Lower lobe of right lung (tissue), 2 donors: ENCODE measurements around the gene METTL2B. TPM values are rescaled to one million over a fixed set of nuclear protein-coding genes. Genes with fewer than 3 reads are reported as not detected.
"Not testable (repeated sequence)": the region's sequence is repeated elsewhere in the genome, so short reads cannot be mapped to it uniquely, and the experiment has no call there.

ENCODE experiments used
- ATAC-seq, 2 donors: fragments of 200-7000 bp; cut with Tn5 transposase; one replicate each; pipeline ENCODE4 v1.9.1; 2020 to 2022; ENCODE audit warnings: mild to moderate bottlenecking in 2 of 2, moderate library complexity in 2 of 2
- DNase-seq: peaks from one replicate; pipeline ENCODE4 v3.0.0-alpha.2; 2020
- H3K27ac ChIP-seq: fragments of 200-600 bp; one replicate; pipeline ENCODE4 v1.8.0; 2022
- H3K27me3 ChIP-seq: fragments of 200-600 bp; one replicate; pipeline ENCODE4 v1.8.0; 2022; ENCODE audit warnings: low read depth
- H3K36me3 ChIP-seq: fragments of 200-600 bp; one replicate; pipeline ENCODE4 v1.8.0; 2022; ENCODE audit warnings: mild to moderate bottlenecking
- H3K4me1 ChIP-seq: fragments of 200-600 bp; one replicate; pipeline ENCODE4 v1.8.0; 2022
- H3K4me3 ChIP-seq: fragments of 200-600 bp; one replicate; pipeline ENCODE4 v1.8.0; 2022; ENCODE audit warnings: mild to moderate bottlenecking
- H3K9me3 ChIP-seq: fragments of 200-600 bp; one replicate; pipeline ENCODE4 v1.8.0; 2022
- intact Hi-C: fragments of 100-400 bp; cut with DNase I; formaldehyde crosslinking; loops from one replicate; pipeline ENCODE4 v1.11.0; 2022
- total RNA-seq: library from RNA; stranded (reverse); fragmentation: NEBNext Ultra II Directional; extraction: Animal tissue kit (Norgen Biotek cat#: 25700); gene quantifications from one replicate; pipeline ENCODE4 v1.2.1, GENCODE V29; 2021
- TF ChIP-seq, protein P1 (sequence below): fragments of 200-600 bp; IDR thresholded peaks from one replicate; pipeline ENCODE4 v1.8.0; 2022; ENCODE audit warnings: antibody characterized with exemption, mild to moderate bottlenecking
- donor health status: DM: no; HTN: yes; CAD: no; lungs with severe emphysema.

The METTL2B gene
- total RNA-seq, 1 donor from 2014 or later, result 19.1 TPM

DNA sequence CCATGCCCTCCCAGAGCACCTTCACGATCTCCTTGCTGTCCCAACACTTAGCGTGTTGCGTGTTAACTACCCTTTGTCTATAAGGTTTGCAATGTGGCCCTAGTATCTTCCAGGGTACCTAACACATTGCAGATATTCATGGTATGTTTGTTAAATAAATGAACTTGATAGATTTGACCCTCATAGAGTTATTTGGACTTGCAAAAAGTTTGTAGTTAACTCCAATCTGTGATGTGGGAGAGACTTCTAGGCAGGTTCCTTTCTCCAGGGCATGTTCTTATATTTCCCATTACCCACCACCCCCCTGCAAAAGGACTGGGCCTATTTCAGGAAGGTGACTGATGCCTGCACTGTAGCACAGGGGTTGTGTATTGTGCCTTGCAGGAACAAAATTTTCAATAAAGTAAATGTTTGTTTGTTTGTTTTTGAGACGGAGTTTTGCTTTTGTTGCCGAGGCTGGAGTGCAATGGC is 20.3 kb upstream of the METTL2B start:
- Histone ChIP-seq H3K9me3 (no peaks in the 10 kb centered on the region), H3K4me1 (peaks cover 41% of the 10 kb centered on the region), H3K27ac (peak overlapping the region; percentile 88), H3K27me3 (no peaks in the 10 kb centered on the region), H3K4me3 (peak overlapping the region; percentile 98), H3K36me3 (peaks cover 6% of the 10 kb centered on the region)
- TF ChIP-seq, protein P1, sequence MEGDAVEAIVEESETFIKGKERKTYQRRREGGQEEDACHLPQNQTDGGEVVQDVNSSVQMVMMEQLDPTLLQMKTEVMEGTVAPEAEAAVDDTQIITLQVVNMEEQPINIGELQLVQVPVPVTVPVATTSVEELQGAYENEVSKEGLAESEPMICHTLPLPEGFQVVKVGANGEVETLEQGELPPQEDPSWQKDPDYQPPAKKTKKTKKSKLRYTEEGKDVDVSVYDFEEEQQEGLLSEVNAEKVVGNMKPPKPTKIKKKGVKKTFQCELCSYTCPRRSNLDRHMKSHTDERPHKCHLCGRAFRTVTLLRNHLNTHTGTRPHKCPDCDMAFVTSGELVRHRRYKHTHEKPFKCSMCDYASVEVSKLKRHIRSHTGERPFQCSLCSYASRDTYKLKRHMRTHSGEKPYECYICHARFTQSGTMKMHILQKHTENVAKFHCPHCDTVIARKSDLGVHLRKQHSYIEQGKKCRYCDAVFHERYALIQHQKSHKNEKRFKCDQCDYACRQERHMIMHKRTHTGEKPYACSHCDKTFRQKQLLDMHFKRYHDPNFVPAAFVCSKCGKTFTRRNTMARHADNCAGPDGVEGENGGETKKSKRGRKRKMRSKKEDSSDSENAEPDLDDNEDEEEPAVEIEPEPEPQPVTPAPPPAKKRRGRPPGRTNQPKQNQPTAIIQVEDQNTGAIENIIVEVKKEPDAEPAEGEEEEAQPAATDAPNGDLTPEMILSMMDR, result no peak
- ATAC-seq (no peak), DNase-seq (no peak)
- intact Hi-C loops, result no loop called here

DNA sequence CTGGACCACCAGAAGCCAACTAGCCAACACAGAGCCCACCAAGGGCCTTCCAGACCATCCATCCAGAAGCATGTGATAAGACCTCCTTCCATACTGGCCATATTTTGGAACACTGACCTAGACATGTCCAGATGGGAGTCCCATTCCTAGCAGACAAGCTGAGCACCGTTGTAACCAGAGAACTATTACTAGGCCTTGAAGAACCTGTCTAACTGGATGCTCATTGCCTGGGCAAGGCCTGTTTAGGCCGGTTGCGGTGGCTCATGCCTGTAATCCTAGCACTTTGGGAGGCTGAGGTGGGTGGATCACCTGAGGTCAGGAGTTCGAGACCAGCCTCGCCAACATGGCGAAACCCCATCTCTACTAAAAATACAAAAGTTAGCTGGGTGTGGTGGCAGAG is 19.2 kb upstream of the METTL2B start:
- H3K4me3 ChIP-seq, H3K27ac ChIP-seq, H3K27me3 ChIP-seq, H3K9me3 ChIP-seq, H3K36me3 ChIP-seq, ATAC-seq, DNase-seq, intact Hi-C loops: not testable (repeated sequence)
- peaks cover 41% of the 10 kb centered on the region for H3K4me1 ChIP-seq

DNA sequence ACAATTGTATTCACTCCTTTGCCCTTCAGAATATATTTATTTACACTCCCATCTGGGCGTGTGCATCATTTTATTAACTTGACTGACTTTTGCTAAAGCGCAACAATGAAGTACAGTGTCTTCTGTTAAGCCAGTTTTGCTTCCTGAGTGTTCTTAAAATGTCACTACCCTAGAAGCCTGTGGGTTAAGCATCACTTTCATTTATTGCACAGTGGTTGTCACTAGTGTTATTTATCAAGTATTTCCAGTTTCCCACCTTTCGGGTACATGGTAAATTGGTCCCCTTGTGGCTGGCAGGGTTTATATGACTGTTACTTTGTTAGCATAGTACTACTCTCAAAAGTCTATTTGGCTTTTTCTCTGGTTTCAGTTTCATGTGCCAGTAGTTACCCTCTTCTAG is 17.6 kb upstream of the METTL2B start:
- TF ChIP-seq, protein P1, result no peak
- H3K4me1 ChIP-seq, result peaks cover 37% of the 10 kb centered on the region

DNA sequence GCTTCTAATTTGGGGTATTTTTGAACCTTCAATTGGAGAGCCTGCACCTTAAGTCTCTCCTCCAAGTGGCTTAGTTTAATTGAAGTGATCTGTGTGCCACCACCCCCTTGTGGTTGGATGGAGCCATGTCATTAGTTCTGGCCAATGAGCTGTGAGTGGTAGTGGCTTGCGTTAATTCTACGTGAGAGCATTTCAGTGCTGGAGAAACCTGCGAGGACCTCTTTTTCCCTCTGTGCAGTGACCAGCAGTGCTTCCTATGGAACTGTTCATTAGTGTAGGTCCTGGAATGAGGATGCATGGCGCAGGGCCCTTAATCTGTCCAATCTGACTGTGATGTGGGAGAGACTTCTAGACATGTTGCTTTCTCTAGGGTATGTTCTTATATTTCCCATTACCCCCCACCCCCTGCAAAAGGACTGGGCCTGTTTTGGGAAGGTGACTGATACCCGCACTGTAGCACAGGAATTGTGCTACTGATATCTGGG is 17.1 kb upstream of the METTL2B start:
- TF ChIP-seq, protein P1, result peak; percentile 76
- Histone ChIP-seq H3K36me3 (peaks cover 6% of the 10 kb centered on the region), H3K9me3 (no peaks in the 10 kb centered on the region), H3K27me3 (no peaks in the 10 kb centered on the region), H3K4me3 (no peak overlapping the region), H3K27ac (no peak overlapping the region), H3K4me1 (peaks cover 35% of the 10 kb centered on the region)
- intact Hi-C loops, result no loop called here
- ATAC-seq (peak; percentile 57 to 61), DNase-seq (peak; percentile 47)

More for the DNA sequence above, 17.6 kb upstream of the METTL2B start:
- no peaks in the 10 kb centered on the region for H3K27me3 ChIP-seq
- H3K36me3 ChIP-seq, result peaks cover 6% of the 10 kb centered on the region
- ATAC-seq, result no peak
- no peak for DNase-seq
- no peaks in the 10 kb centered on the region for H3K9me3 ChIP-seq
- no peak overlapping the region for H3K27ac ChIP-seq
- H3K4me3 ChIP-seq, result no peak overlapping the region
- intact Hi-C loops, result no loop called here

DNA sequence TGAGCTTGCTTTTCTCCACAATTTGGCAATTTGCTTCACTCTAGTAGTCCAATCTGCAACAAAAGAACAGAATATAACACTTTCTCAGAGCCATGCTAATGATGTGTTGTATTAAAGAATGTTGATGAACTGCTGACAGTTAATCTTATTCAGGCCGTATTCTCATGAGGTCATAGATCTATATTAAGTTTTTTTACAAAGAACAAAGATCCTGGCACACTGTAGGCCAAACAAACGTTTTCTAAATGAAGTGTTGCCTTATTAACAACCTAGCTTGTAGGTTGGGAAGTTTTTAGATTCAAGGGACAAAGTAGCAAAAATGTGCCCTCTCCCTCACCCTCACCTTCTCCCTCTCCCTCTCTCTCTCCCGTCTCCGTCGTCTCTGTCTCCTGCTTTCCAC is 14.1 kb upstream of the METTL2B start:
- ATAC-seq (peak; percentile 8 to 14), DNase-seq (no peak)
- intact Hi-C loops, result loop anchor here (5.0 kb wide), 1 partner anchor 35 kb away; no protein-coding TSS in a partner anchor
- TF ChIP-seq, protein P1, result no peak
- no peak overlapping the region for H3K27ac ChIP-seq
- H3K27me3 ChIP-seq, result no peaks in the 10 kb centered on the region
- no peaks in the 10 kb centered on the region for H3K9me3 ChIP-seq
- H3K4me3 ChIP-seq, result no peak overlapping the region
- H3K4me1 ChIP-seq, result peaks cover 21% of the 10 kb centered on the region
- H3K36me3 ChIP-seq, result peaks cover 6% of the 10 kb centered on the region

DNA sequence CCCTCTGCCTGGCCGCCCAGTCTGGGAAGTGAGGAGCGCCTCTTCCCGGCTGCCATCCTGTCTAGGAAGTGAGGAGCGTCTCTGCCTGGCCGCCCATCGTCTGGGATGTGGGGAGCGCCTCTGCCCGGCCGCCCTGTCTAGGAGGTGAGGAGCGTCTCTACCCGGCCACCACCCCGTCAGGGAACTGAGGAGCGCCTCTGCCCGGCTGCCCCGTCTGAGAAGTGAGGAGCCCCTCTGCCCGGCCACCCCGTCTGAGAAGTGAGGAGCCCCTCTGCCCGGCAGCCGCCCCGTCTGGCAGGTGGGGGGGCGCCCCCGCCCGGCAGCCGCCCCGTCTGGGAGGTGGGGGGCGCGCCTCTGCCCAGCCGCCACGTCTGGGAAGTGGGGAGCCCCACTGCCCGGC is 13.2 kb upstream of the METTL2B start:
- not testable (repeated sequence) for DNase-seq, H3K36me3 ChIP-seq, H3K4me3 ChIP-seq, H3K27me3 ChIP-seq, H3K9me3 ChIP-seq, H3K27ac ChIP-seq, ATAC-seq
- peaks cover 13% of the 10 kb centered on the region for H3K4me1 ChIP-seq
- intact Hi-C loops, result loop anchor here (5.0 kb wide), 1 partner anchor 36 kb away; no protein-coding TSS in a partner anchor

DNA sequence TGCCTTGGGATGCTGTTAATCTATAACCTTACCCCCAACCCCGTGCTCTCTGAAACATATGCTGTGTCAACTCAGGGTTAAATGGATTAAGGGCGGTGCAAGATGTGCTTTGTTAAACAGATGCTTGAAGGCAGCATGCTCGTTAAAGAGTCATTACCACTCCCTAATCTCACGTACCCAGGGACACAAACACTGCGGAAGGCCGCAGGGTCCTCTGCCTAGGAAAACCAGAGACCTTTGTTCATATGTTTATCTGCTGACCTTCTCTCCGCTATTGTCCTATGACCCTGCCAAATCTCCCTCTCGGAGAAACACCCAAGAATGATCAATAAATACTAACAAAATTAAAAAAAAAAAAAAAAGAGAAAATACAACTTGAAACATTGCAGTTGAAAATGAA is 12.6 kb upstream of the METTL2B start:
- not testable (repeated sequence) for H3K36me3 ChIP-seq, DNase-seq, H3K4me3 ChIP-seq, H3K9me3 ChIP-seq, H3K4me1 ChIP-seq, ATAC-seq, H3K27me3 ChIP-seq, H3K27ac ChIP-seq
- intact Hi-C loops, result loop anchor here (5.0 kb wide), 1 partner anchor 37 kb away; no protein-coding TSS in a partner anchor

DNA sequence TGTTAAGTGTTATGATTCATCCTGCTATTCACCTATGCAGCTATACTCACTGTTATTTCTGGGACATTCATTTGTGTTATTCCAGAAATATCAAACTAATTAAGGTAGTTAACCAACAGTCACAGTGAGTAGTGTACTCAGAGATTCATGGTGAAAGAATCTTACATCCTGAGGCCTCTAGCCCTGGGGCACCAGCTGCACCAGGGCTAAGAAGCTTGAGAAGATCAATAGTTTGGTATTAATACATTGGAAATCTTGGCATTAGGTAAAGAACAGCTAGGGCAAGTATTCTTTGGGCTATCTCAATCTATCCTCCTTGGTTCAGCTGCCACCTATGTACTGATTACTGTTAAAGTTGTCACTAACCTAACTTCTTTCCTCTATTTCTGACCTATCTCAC is 9.7 kb upstream of the METTL2B start:
- H3K27me3 ChIP-seq, H3K36me3 ChIP-seq, ATAC-seq, H3K9me3 ChIP-seq, DNase-seq, H3K27ac ChIP-seq, H3K4me3 ChIP-seq, H3K4me1 ChIP-seq, intact Hi-C loops: not testable (repeated sequence)

DNA sequence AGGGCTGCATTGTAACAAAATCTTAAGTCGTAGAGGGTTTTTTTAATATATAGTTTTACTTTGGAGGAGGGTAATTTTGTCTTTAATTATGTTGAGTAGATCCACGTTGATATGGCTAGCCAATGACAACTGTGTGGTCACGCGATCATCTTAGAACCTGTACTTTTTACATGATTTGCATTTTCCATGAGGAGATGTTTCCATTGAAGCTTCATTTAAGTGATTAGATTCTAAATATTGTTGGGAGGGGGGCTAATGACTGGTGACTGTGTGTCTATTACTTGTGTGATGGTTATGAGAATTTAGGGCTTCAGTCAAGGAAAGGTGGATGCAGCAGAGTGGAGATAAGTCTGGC is 765 bp downstream of the METTL2B start:
- ATAC-seq, H3K27me3 ChIP-seq, intact Hi-C loops, DNase-seq, H3K9me3 ChIP-seq: not testable (repeated sequence)
- H3K4me3 ChIP-seq, result peak overlapping the region; percentile 87
- peaks cover 36% of the 10 kb centered on the region for H3K36me3 ChIP-seq
- peaks cover 16% of the 10 kb centered on the region for H3K4me1 ChIP-seq
- H3K27ac ChIP-seq, result peak overlapping the region; percentile 83

DNA sequence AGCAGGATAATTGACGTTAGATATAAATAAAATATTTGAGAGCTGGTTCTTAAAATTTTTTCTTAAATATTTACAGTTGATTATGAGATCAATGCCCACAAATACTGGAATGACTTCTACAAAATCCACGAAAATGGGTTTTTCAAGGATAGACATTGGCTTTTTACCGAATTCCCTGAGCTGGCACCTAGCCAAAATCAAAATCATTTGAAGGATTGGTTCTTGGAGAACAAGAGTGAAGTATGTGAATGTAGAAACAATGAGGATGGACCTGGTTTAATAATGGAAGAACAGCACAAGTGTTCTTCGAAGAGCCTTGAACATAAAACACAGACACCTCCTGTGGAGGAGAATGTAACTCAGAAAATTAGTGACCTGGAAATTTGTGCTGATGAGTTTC is 2.5 kb downstream of the METTL2B start:
- DNase-seq, H3K9me3 ChIP-seq, intact Hi-C loops, ATAC-seq, H3K4me3 ChIP-seq, H3K27me3 ChIP-seq, H3K27ac ChIP-seq: not testable (repeated sequence)
- Histone ChIP-seq H3K36me3 (peaks cover 48% of the 10 kb centered on the region), H3K4me1 (peaks cover 16% of the 10 kb centered on the region)
